ENCODE measurements around the gene FLII. TPM values are rescaled to one million over a fixed set of nuclear protein-coding genes. Genes with fewer than 3 reads are reported as not detected.

FLII gene
- polyA plus RNA-seq, 1 of the 3 experiments (the other 2 are of a cell fraction) = 244 TPM

GRCh38 chr17:18250259-18250658, 8.3 kb downstream of the FLII start:
- Histone ChIP-seq H3K4me2 (no peak overlapping the region), H3K79me2 (ENCODE audit: insufficient read depth) (peaks cover 4% of the 10 kb centered on the region; the same call in 1 of the 2 replicates), H3K9ac (no peak overlapping the region), H3K27ac (ENCODE audit: low read depth in 2 of 2, low read length in 1 of 2) (no peak overlapping the region), H4K20me1 (ENCODE audit: insufficient read depth) (peaks cover 17% of the 10 kb centered on the region), H3K27me3 (ENCODE audit: insufficient read depth) (no peaks in the 10 kb centered on the region), H3F3A (replicated peaks; ENCODE audit: insufficient read depth) (peaks cover 14% of the 10 kb centered on the region), H3K36me3 (replicated peaks in 1 of 2; ENCODE audit: control insufficient read depth in 1 of 2, insufficient read depth in 2 of 2, low read length in 1 of 2) (peaks cover 32 to 83% of the 10 kb centered on the region in 2 experiments), H3K4me3 (ENCODE audit: low read depth in 2 of 2, low read length in 1 of 2) (no peak overlapping the region), H2AFZ (ENCODE audit: low read depth) (no peak overlapping the region), H3K4me1 (ENCODE audit: control insufficient read depth in 1 of 2, insufficient read depth in 2 of 2, low read depth in 1 of 2, low read length in 1 of 2) (no peaks in the 10 kb centered on the region), H3K9me3 (no peaks in the 10 kb centered on the region), H3K9me2 (no peaks in the 10 kb centered on the region)
- POLR2A ChIA-PET = no interaction called here
- CTCF ChIA-PET = interaction anchor here (2.0 kb wide), 1 partner anchor 19 kb away, joined by 5 read pairs; no protein-coding TSS in a partner anchor
- 91% methylated on average over 9 of the region's 9 CpGs for whole genome bisulfite sequencing (ENCODE audit: low lambda C conversion rate)
- no peak for DNase-seq
- TF ChIP-seq CHD2 (IDR thresholded peaks at IDR 0.05; ENCODE audit: low read length, partially characterized antibody) (no peak), GABPA (IDR thresholded peaks at IDR 0.05; ENCODE audit: low read depth) (no peak)

GRCh38 chr17:18248811-18249210, 9.7 kb downstream of the FLII start:
- Histone ChIP-seq H4K20me1 (ENCODE audit: insufficient read depth) (peaks cover 6% of the 10 kb centered on the region; the same call in 1 of the 2 replicates), H3K9me3 (no peaks in the 10 kb centered on the region), H3K27me3 (ENCODE audit: insufficient read depth) (no peaks in the 10 kb centered on the region), H3K4me1 (ENCODE audit: control insufficient read depth in 1 of 2, insufficient read depth in 2 of 2, low read depth in 1 of 2, low read length in 1 of 2) (no peaks in the 10 kb centered on the region), H3K79me2 (ENCODE audit: insufficient read depth) (no peaks in the 10 kb centered on the region), H3K9me2 (no peaks in the 10 kb centered on the region), H3F3A (replicated peaks; ENCODE audit: insufficient read depth) (peaks cover 14% of the 10 kb centered on the region), H2AFZ (ENCODE audit: low read depth) (no peak overlapping the region), H3K9ac (no peak overlapping the region), H3K4me3 (ENCODE audit: low read depth in 2 of 2, low read length in 1 of 2) (no peak overlapping the region), H3K36me3 (replicated peaks in 1 of 2; ENCODE audit: control insufficient read depth in 1 of 2, insufficient read depth in 2 of 2, low read length in 1 of 2) (peaks cover 29 to 79% of the 10 kb centered on the region in 2 experiments), H3K27ac (ENCODE audit: low read depth in 2 of 2, low read length in 1 of 2) (no peak overlapping the region), H3K4me2 (no peak overlapping the region)
- TF ChIP-seq CTCF (IDR thresholded peaks at IDR 0.05) = no peak
- TF ChIP-seq USF2 (IDR thresholded peaks at IDR 0.05; ENCODE audit: borderline replicate concordance, low read depth, low read length) = no peak
- TF ChIP-seq IRF3 (IDR thresholded peaks at IDR 0.05; ENCODE audit: low read depth, low read length) = no peak
- TF ChIP-seq CHD2 (IDR thresholded peaks at IDR 0.05; ENCODE audit: low read length, partially characterized antibody) = no peak
- TF ChIP-seq TAF1 (IDR thresholded peaks at IDR 0.05; ENCODE audit: borderline replicate concordance, low read depth, low read length) = no peak
- TF ChIP-seq SIN3A (IDR thresholded peaks at IDR 0.05; ENCODE audit: borderline replicate concordance, low read depth, low read length) = no peak
- no peak for TF ChIP-seq EZH2phosphoT487 (IDR thresholded peaks at IDR 0.05; ENCODE audit: borderline replicate concordance, low read depth)
- no peak for TF ChIP-seq MXI1 (IDR thresholded peaks at IDR 0.05; ENCODE audit: low read depth, low read length)
- TF ChIP-seq RXRA (IDR thresholded peaks at IDR 0.05; ENCODE audit: borderline replicate concordance, low read depth) = no peak
- ChIA-PET CTCF (interaction anchor here (0.6 to 3.8 kb wide), 14 partner anchors 8 to 118 kb away, joined by 3 to 26 read pairs (median 4); partner anchors contain the start of gene FLII), POLR2A (no interaction called here)
- 100% methylated on average over 7 of the region's 7 CpGs for WGBS (ENCODE audit: low lambda C conversion rate)
- no peak for DNase-seq

Measured in SK-N-SH (cell line).